ENCODE data around the gene CXCL17.
"Not testable (repeated sequence)": the region's sequence is repeated elsewhere in the genome, so short reads cannot be mapped to it uniquely, and the experiment has no call there.

The CXCL17 gene

DNA sequence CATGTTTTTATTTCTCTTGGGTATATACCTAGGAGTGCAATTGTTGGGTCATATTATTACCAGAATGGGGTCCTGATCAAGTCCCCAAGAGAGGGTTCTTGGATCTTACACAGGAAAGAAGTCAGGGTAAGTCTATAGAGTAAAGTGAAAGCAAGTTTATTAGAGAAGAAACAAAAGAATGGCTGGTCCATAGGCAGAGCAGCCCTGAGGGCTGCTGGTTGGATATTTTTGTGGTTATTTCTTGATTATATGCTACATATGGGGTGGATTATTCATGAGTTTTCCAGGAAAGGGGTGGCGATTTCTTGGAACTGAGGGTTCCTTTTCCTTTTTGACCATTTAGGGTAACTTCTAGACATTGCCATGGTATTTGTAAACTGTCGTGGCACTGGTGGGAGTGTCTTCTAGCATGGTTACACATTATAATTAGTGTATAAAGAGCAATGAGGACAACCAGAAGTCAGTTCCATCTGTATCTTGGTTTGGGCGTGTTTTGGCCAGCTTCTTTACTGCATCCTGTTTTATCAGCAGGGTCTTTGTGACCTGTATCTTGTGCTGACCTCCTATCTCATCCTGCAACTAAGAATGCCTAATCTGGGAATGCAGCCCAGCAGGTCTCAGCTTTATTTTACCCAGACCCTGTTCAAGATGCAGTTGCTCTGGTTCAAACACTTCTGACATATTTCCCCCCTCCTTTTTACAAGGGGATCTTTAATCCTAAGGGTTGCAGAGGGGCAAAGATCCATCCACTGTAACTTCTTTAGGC lies 44.5 kb upstream of the CXCL17 start:
- H3K27me3 ChIP-seq (ENCODE audit: insufficient read depth, low read length, poor library complexity), result no peaks in the 10 kb centered on the region
- no peaks in the 10 kb centered on the region for H3K36me3 ChIP-seq (ENCODE audit: insufficient read depth, low read length)
- H2AFZ ChIP-seq (ENCODE audit: low read depth, low read length), result no peak overlapping the region
- TF ChIP-seq, protein P1, sequence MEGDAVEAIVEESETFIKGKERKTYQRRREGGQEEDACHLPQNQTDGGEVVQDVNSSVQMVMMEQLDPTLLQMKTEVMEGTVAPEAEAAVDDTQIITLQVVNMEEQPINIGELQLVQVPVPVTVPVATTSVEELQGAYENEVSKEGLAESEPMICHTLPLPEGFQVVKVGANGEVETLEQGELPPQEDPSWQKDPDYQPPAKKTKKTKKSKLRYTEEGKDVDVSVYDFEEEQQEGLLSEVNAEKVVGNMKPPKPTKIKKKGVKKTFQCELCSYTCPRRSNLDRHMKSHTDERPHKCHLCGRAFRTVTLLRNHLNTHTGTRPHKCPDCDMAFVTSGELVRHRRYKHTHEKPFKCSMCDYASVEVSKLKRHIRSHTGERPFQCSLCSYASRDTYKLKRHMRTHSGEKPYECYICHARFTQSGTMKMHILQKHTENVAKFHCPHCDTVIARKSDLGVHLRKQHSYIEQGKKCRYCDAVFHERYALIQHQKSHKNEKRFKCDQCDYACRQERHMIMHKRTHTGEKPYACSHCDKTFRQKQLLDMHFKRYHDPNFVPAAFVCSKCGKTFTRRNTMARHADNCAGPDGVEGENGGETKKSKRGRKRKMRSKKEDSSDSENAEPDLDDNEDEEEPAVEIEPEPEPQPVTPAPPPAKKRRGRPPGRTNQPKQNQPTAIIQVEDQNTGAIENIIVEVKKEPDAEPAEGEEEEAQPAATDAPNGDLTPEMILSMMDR (IDR thresholded peaks at IDR 0.05; ENCODE audit: borderline replicate concordance, extremely low read depth, low read length, poor library complexity, severe bottlenecking), result no peak
- TF ChIP-seq EZH2 (IDR thresholded peaks at IDR 0.05; ENCODE audit: borderline replicate concordance, low read depth, low read length, severe bottlenecking), result no peak
- DNase-seq, result peak; percentile 5
- H3K27ac ChIP-seq (ENCODE audit: low read length), result no peak overlapping the region
- H3K79me2 ChIP-seq (ENCODE audit: insufficient read depth, low read length), result no peaks in the 10 kb centered on the region
- ATAC-seq (ENCODE audit: insufficient read depth, low read depth), result no peak
- H3K4me3 ChIP-seq (ENCODE audit: low read depth in 1 of 2, low read length in 2 of 2), result no peak overlapping the region
- no peaks in the 10 kb centered on the region for H3K4me1 ChIP-seq (ENCODE audit: insufficient read depth, low read length)
- no peaks in the 10 kb centered on the region for H3K9me3 ChIP-seq (ENCODE audit: insufficient read depth, low read length, severe bottlenecking)
- H4K20me1 ChIP-seq (ENCODE audit: insufficient read depth, low read length), result no peaks in the 10 kb centered on the region
- no peak overlapping the region for H3K4me2 ChIP-seq (ENCODE audit: insufficient read depth, low read length)
- no peak overlapping the region for H3K9ac ChIP-seq (ENCODE audit: low read depth, low read length)

- not testable (repeated sequence) for H3K4me2 ChIP-seq (ENCODE audit: insufficient read depth, low read length); H3K9me3 ChIP-seq (ENCODE audit: insufficient read depth, low read length, severe bottlenecking); DNase-seq; H3K9ac ChIP-seq (ENCODE audit: low read depth, low read length); H3K79me2 ChIP-seq (ENCODE audit: insufficient read depth, low read length); H3K4me3 ChIP-seq (ENCODE audit: low read depth in 1 of 2, low read length in 2 of 2); H3K27ac ChIP-seq (ENCODE audit: low read length); H3K36me3 ChIP-seq (ENCODE audit: insufficient read depth, low read length); H4K20me1 ChIP-seq (ENCODE audit: insufficient read depth, low read length); H3K4me1 ChIP-seq (ENCODE audit: insufficient read depth, low read length); ATAC-seq (ENCODE audit: insufficient read depth, low read depth); H3K27me3 ChIP-seq (ENCODE audit: insufficient read depth, low read length, poor library complexity); H2AFZ ChIP-seq (ENCODE audit: low read depth, low read length)
Measured at GRCh38 chr19:42485036-42485435, 42.3 kb upstream of the CXCL17 start.

DNA sequence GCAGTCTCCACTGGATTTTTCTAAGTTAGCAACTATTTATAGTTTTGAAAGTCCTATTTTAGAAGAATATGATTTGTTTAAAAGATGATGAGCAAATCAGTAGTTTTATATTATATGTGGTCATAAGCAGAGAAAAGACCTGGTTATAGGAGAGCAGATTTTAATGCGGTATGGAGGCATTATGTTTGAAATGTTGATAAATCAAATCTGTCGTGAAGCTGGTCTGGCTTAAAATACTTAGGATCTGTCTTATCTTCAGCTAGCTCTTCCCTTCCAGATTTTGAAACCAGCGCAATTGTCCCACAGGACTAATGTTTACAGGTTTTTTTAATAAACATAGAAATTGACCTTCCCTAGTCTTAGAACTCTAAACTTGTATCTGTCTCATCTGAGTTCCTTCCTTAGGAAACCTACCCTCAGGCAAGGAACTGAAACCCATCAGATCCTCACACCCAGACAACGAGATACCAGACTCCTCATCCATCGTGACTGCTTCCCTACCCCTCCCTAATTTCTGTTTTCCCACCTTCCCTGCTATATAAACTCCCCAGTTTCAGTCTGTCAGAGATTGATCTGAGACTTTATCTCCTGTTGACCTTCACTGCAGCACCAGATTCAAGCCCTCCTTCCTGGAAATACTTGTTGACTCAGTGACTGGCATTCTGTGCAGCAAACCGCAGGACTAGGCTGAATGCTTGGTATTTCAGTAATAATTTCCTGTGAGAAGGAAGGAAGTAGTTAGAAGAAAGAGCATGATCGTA lies 37.8 kb upstream of the CXCL17 start:
- Histone ChIP-seq H3K36me3 (ENCODE audit: insufficient read depth, low read length) (no peaks in the 10 kb centered on the region), H3K4me1 (ENCODE audit: insufficient read depth, low read length) (no peaks in the 10 kb centered on the region), H3K79me2 (ENCODE audit: insufficient read depth, low read length) (no peaks in the 10 kb centered on the region), H3K4me3 (ENCODE audit: low read depth in 1 of 2, low read length in 2 of 2) (no peak overlapping the region), H3K9me3 (ENCODE audit: insufficient read depth, low read length, severe bottlenecking) (no peaks in the 10 kb centered on the region), H3K27me3 (ENCODE audit: insufficient read depth, low read length, poor library complexity) (no peaks in the 10 kb centered on the region), H3K4me2 (ENCODE audit: insufficient read depth, low read length) (no peak overlapping the region), H4K20me1 (ENCODE audit: insufficient read depth, low read length) (no peaks in the 10 kb centered on the region), H2AFZ (ENCODE audit: low read depth, low read length) (no peak overlapping the region), H3K9ac (ENCODE audit: low read depth, low read length) (no peak overlapping the region), H3K27ac (ENCODE audit: low read length) (no peak overlapping the region)
- ATAC-seq (ENCODE audit: insufficient read depth, low read depth) (no peak), DNase-seq (no peak)
- TF ChIP-seq EZH2 (IDR thresholded peaks at IDR 0.05; ENCODE audit: borderline replicate concordance, low read depth, low read length, severe bottlenecking), result no peak
- TF ChIP-seq, protein P1 (IDR thresholded peaks at IDR 0.05; ENCODE audit: borderline replicate concordance, extremely low read depth, low read length, poor library complexity, severe bottlenecking), result no peak

- Histone ChIP-seq H3K4me1 (ENCODE audit: insufficient read depth, low read length) (no peaks in the 10 kb centered on the region), H3K4me2 (ENCODE audit: insufficient read depth, low read length) (no peak overlapping the region)
- TF ChIP-seq EZH2 (IDR thresholded peaks at IDR 0.05; ENCODE audit: borderline replicate concordance, low read depth, low read length, severe bottlenecking), result no peak
- TF ChIP-seq, protein P1 (IDR thresholded peaks at IDR 0.05; ENCODE audit: borderline replicate concordance, extremely low read depth, low read length, poor library complexity, severe bottlenecking), result no peak
Measured at GRCh38 chr19:42479736-42480135, 37.0 kb upstream of the CXCL17 start.

More at GRCh38 chr19:42479736-42480135, 37.0 kb upstream of the CXCL17 start:
- Histone ChIP-seq H3K27me3 (ENCODE audit: insufficient read depth, low read length, poor library complexity) (no peaks in the 10 kb centered on the region), H3K36me3 (ENCODE audit: insufficient read depth, low read length) (no peaks in the 10 kb centered on the region), H4K20me1 (ENCODE audit: insufficient read depth, low read length) (no peaks in the 10 kb centered on the region; the same call in 1 of the 2 replicates), H3K4me3 (ENCODE audit: low read depth in 1 of 2, low read length in 2 of 2) (no peak overlapping the region), H3K9ac (ENCODE audit: low read depth, low read length) (no peak overlapping the region), H2AFZ (ENCODE audit: low read depth, low read length) (no peak overlapping the region), H3K27ac (ENCODE audit: low read length) (no peak overlapping the region), H3K9me3 (ENCODE audit: insufficient read depth, low read length, severe bottlenecking) (no peaks in the 10 kb centered on the region), H3K79me2 (ENCODE audit: insufficient read depth, low read length) (no peaks in the 10 kb centered on the region)
- ATAC-seq (ENCODE audit: insufficient read depth, low read depth), result no peak
- no peak for DNase-seq
